ENCODE results near the gene SEMA6A.

GRCh38 chr5:116531117-116531516 lies 43.5 kb downstream of the SEMA6A start:
- no peak for TF ChIP-seq POLR2A (IDR thresholded peaks at IDR 0.05; ENCODE audit: low read depth, low read length)
- no peak for TF ChIP-seq POLR2AphosphoS5 (IDR thresholded peaks at IDR 0.05; ENCODE audit: low read depth, low read length)
